Liver (tissue), 9 donors: ENCODE data around the gene CAMK1D. TPM values are rescaled to one million over a fixed set of nuclear protein-coding genes. Genes with fewer than 3 reads are reported as not detected.

Experiments used
- DNase-seq: peaks from one replicate; pipeline ENCODE4 v3.0.0-alpha.2; 2017; ENCODE audit warnings: low spot score
- H3K27ac ChIP-seq, 2 donors: one replicate each; pipeline ENCODE4 v1.7.0; 2013; ENCODE audit warnings: inconsistent platforms in 2 of 2, low read length in 2 of 2, control low read depth in 1 of 2, low read depth in 1 of 2, mild to moderate bottlenecking in 1 of 2
- H3K27me3 ChIP-seq, 4 donors: one replicate each; pipeline versions ENCODE4 v1.6.1 to v1.7.0; 2013; ENCODE audit warnings: low read length in 3 of 4, inconsistent platforms in 1 of 4, mild to moderate bottlenecking in 1 of 4, moderate library complexity in 1 of 4; ENCODE audit not compliant: control insufficient read depth in 4 of 4, insufficient read depth in 4 of 4
- H3K36me3 ChIP-seq, 4 donors: one replicate each; pipeline versions ENCODE4 v1.6.1 to v1.7.0; 2013; ENCODE audit warnings: low read length in 3 of 4, mild to moderate bottlenecking in 3 of 4, low read depth in 1 of 4, moderate library complexity in 1 of 4; ENCODE audit not compliant: control insufficient read depth in 4 of 4, insufficient read depth in 3 of 4
- H3K4me1 ChIP-seq, 4 donors: one replicate each; pipeline versions ENCODE4 v1.6.1 to v1.7.0; 2013; ENCODE audit warnings: low read length in 3 of 4, mild to moderate bottlenecking in 3 of 4, moderate library complexity in 1 of 4; ENCODE audit not compliant: control insufficient read depth in 4 of 4, insufficient read depth in 4 of 4
- H3K4me3 ChIP-seq, 3 donors: one replicate each; pipeline versions ENCODE4 v1.6.1 to v1.7.0; 2013; ENCODE audit warnings: low read length in 3 of 3, control low read depth in 1 of 3, low read depth in 1 of 3, mild to moderate bottlenecking in 1 of 3
- H3K9ac ChIP-seq, 2 donors: one replicate each; pipeline ENCODE4 v1.7.0; 2013; ENCODE audit warnings: low read length in 2 of 2, mild to moderate bottlenecking in 2 of 2, moderate library complexity in 2 of 2, control low read depth in 1 of 2, low read depth in 1 of 2
- H3K9me3 ChIP-seq, 4 donors: one replicate each; pipeline versions ENCODE4 v1.6.1 to v1.7.0; 2013; ENCODE audit warnings: low read length in 3 of 4; ENCODE audit not compliant: control insufficient read depth in 4 of 4
- CTCF ChIP-seq: fragments of 150-350 bp; IDR thresholded peaks from 2 replicates; pipeline ENCODE4 v1.5.1; 2017; ENCODE audit warnings: improper control_type of control experiment, low read depth, low read length; ENCODE audit not compliant: missing input control
- EGR1 ChIP-seq, 2 donors: IDR thresholded peaks; 2 replicates each; pipeline ENCODE4 v1.6.1; 2016 to 2018; ENCODE audit warnings: antibody characterized with exemption in 2 of 2, low read depth in 2 of 2
- FOXA2 ChIP-seq: IDR thresholded peaks from 2 replicates; pipeline ENCODE4 v1.6.1; 2016; ENCODE audit warnings: antibody characterized with exemption
- HNF4A ChIP-seq, 2 donors: conservative IDR thresholded peaks; 2 replicates each; pipeline ENCODE4 v1.6.1; 2016; ENCODE audit warnings: antibody characterized with exemption in 2 of 2, mild to moderate bottlenecking in 2 of 2
- HNF4G ChIP-seq: IDR thresholded peaks from 2 replicates; pipeline ENCODE4 v1.6.1; 2016; ENCODE audit warnings: antibody characterized with exemption
- JUND ChIP-seq, 2 donors: IDR thresholded peaks; 2 replicates each; pipeline ENCODE4 v1.6.1; 2016; ENCODE audit warnings: antibody characterized with exemption in 2 of 2
- NR2F2 ChIP-seq: IDR thresholded peaks from 2 replicates; pipeline ENCODE4 v1.6.1; 2016; ENCODE audit warnings: antibody characterized with exemption
- REST ChIP-seq: IDR thresholded peaks from 2 replicates; pipeline ENCODE4 v1.6.1; 2016; ENCODE audit warnings: antibody characterized with exemption, mild to moderate bottlenecking
- RXRA ChIP-seq, 2 donors: IDR thresholded peaks; 2 replicates each; pipeline ENCODE4 v1.6.1; 2017 to 2018; ENCODE audit warnings: antibody characterized with exemption in 2 of 2, mild to moderate bottlenecking in 1 of 2
- SP1 ChIP-seq: IDR thresholded peaks from 2 replicates; pipeline ENCODE4 v1.6.1; 2018; ENCODE audit warnings: antibody characterized with exemption, mild to moderate bottlenecking
- TAF1 ChIP-seq: conservative IDR thresholded peaks from 2 replicates; pipeline ENCODE4 v1.6.1; 2016; ENCODE audit warnings: antibody characterized with exemption, mild to moderate bottlenecking
- YY1 ChIP-seq: IDR thresholded peaks from 2 replicates; pipeline ENCODE4 v1.6.1; 2016; ENCODE audit warnings: antibody characterized with exemption, mild to moderate bottlenecking
- ZBTB33 ChIP-seq: IDR thresholded peaks from 2 replicates; pipeline ENCODE4 v1.6.1; 2016; ENCODE audit warnings: antibody characterized with exemption
- WGBS: extraction: QIAGEN DNeasy Blood & Tissue Kit; methylation state at CpG from one replicate; pipeline ENCODE4 v1.1.7; 2013; 5-methylcytosine and 5-hydroxymethylcytosine counted together
- polyA plus RNA-seq, 2 donors: library from polyadenylated mRNA; stranded (reverse) in 1 of 2; unstranded in 1 of 2; fragments of 200-250 nt in 1 of 2; fragments of >200 nt in 1 of 2; fragmentation: Nextera tagmentation in 1 of 2; extraction: Ambion mirVana in 1 of 2; gene quantifications; one replicate each; pipeline versions ENCODE4 v1.2.1 to v1.2.3, GENCODE V29; 2013 to 2015
- total RNA-seq, 2 donors: library from RNA; depleted of rRNA; stranded (reverse); fragments of >200 nt; gene quantifications; one replicate each; pipeline ENCODE4 v1.2.3, GENCODE V29; 2014
- donor health status: healthy.
- donor health status: healthy.
- donor health status: healthy.
- donor health status: healthy.
- donor health status: healthy.

Gene CAMK1D
- total and polyA plus RNA-seq, 4 donors: 2.7 to 10.1 (median 4.2) TPM

- Histone ChIP-seq H3K9me3 (no peaks in the 10 kb centered on the region), H3K36me3 (no peaks in the 10 kb centered on the region), H3K27me3 (no peaks in the 10 kb centered on the region), H3K27ac (no peak overlapping the region), H3K9ac (no peak overlapping the region), H3K4me3 (no peak overlapping the region), H3K4me1 (no peaks in the 10 kb centered on the region)
- no peak for TF ChIP-seq ZBTB33
- TF ChIP-seq NR2F2: no peak
- no peak for TF ChIP-seq HNF4G
- no peak for TF ChIP-seq TAF1
- no peak for TF ChIP-seq CTCF
- WGBS: 88% methylated on average over 2 of the region's 2 CpGs
- no peak for DNase-seq
Measured at GRCh38 chr10:12733271-12733670, 383.9 kb downstream of the CAMK1D start.

- H3K27me3 ChIP-seq: no peaks in the 10 kb centered on the region
- no peak for DNase-seq
- WGBS: 83% methylated on average over 9 of the region's 9 CpGs
Measured at GRCh38 chr10:12735843-12736462, 386.6 kb downstream of the CAMK1D start.

More at GRCh38 chr10:12735843-12736462, 386.6 kb downstream of the CAMK1D start:
- no peaks in the 10 kb centered on the region for H3K9me3 ChIP-seq
- H3K27ac ChIP-seq: no peak overlapping the region
- no peak overlapping the region for H3K4me3 ChIP-seq
- no peaks in the 10 kb centered on the region for H3K36me3 ChIP-seq
- H3K4me1 ChIP-seq: no peaks in the 10 kb centered on the region
- H3K9ac ChIP-seq: no peak overlapping the region
- TF ChIP-seq EGR1 (IDR thresholded peaks at IDR 0.05; ENCODE audit: low read depth in 2 of 2) (no peak), CTCF (no peak), RXRA (IDR thresholded peaks at IDR 0.05) (no peak), REST (no peak), JUND (IDR thresholded peaks at IDR 0.05) (no peak), FOXA2 (no peak), SP1 (no peak), NR2F2 (no peak), HNF4A (conservative IDR thresholded peaks at IDR 0.05) (no peak), YY1 (no peak)
